H9 (cell line): ENCODE data around the gene TRAF3IP1. TPM values are rescaled to one million over a fixed set of nuclear protein-coding genes. Genes with fewer than 3 reads are reported as not detected.

Experiments used
- DNase-seq: peaks from one replicate; pipeline ENCODE4 v3.0.0-alpha.2; 2017
- H2AFZ ChIP-seq: one replicate; pipeline ENCODE4 v1.6.1; 2013; ENCODE audit warnings: mild to moderate bottlenecking, low read length, control low read depth, moderate library complexity
- H2AK5ac ChIP-seq: 2 replicates; pipeline ENCODE4 v1.6.1; 2013; ENCODE audit warnings: low read length, control low read depth, mixed read lengths; ENCODE audit not compliant: insufficient read length
- H2BK120ac ChIP-seq: one replicate; pipeline ENCODE4 v1.6.1; 2013; ENCODE audit warnings: low read depth, mild to moderate bottlenecking, low read length, control low read depth, inconsistent platforms; ENCODE audit not compliant: poor library complexity, severe bottlenecking
- H2BK12ac ChIP-seq: 2 replicates; pipeline ENCODE4 v1.6.1; 2013; ENCODE audit warnings: low read length, control low read depth, mixed read lengths, low read depth; ENCODE audit not compliant: insufficient read length
- H2BK15ac ChIP-seq: 2 replicates; pipeline ENCODE4 v1.6.1; 2013; ENCODE audit warnings: low read depth, low read length, control low read depth
- H2BK20ac ChIP-seq: one replicate; pipeline ENCODE4 v1.6.1; 2013; ENCODE audit warnings: low read depth, mild to moderate bottlenecking, low read length, control low read depth, inconsistent platforms; ENCODE audit not compliant: poor library complexity, severe bottlenecking
- H2BK5ac ChIP-seq: 2 replicates; pipeline ENCODE4 v1.6.1; 2013; ENCODE audit warnings: low read length, control low read depth, mixed read lengths; ENCODE audit not compliant: insufficient read length
- H3K14ac ChIP-seq: 2 replicates; pipeline ENCODE4 v1.6.1; 2013; ENCODE audit warnings: low read length, control low read depth; ENCODE audit not compliant: insufficient read depth
- H3K18ac ChIP-seq: 2 replicates; pipeline ENCODE4 v1.6.1; 2013; ENCODE audit warnings: low read depth, mild to moderate bottlenecking, mixed read lengths, low read length, control low read depth; ENCODE audit not compliant: insufficient read length
- H3K23ac ChIP-seq: 2 replicates; pipeline ENCODE4 v1.6.1; 2013; ENCODE audit warnings: low read length, control low read depth, mixed read lengths, low read depth; ENCODE audit not compliant: insufficient read length
- H3K23me2 ChIP-seq: 2 replicates; pipeline ENCODE4 v1.6.1; 2013; ENCODE audit warnings: low read depth, mild to moderate bottlenecking, mixed read lengths, low read length, control low read depth; ENCODE audit not compliant: insufficient read length, poor library complexity, severe bottlenecking
- H3K27ac ChIP-seq: 2 replicates; pipeline ENCODE4 v1.5.1; 2013; ENCODE audit warnings: low read length, control low read depth, mixed read lengths, low read depth; ENCODE audit not compliant: insufficient read length
- H3K27me3 ChIP-seq: 2 replicates; pipeline ENCODE4 v1.6.1; 2013; ENCODE audit warnings: low read length, control low read depth, inconsistent platforms; ENCODE audit not compliant: insufficient read depth
- H3K4ac ChIP-seq: 2 replicates; pipeline ENCODE4 v1.6.1; 2013; ENCODE audit warnings: low read depth, mild to moderate bottlenecking, control low read depth, inconsistent platforms, low read length, moderate library complexity
- H3K4me1 ChIP-seq: 2 replicates; pipeline ENCODE4 v1.6.1; 2013; ENCODE audit warnings: low read length, control low read depth, inconsistent platforms; ENCODE audit not compliant: insufficient read depth
- H3K4me2 ChIP-seq: 2 replicates; pipeline ENCODE4 v1.6.1; 2013; ENCODE audit warnings: low read length, control low read depth, mixed read lengths; ENCODE audit not compliant: insufficient read length, insufficient read depth
- H3K56ac ChIP-seq: 2 replicates; pipeline ENCODE4 v1.6.1; 2013; ENCODE audit warnings: low read depth, mild to moderate bottlenecking, mixed read lengths, low read length, control low read depth; ENCODE audit not compliant: insufficient read length
- H3K79me1 ChIP-seq: 2 replicates; pipeline ENCODE4 v1.6.1; 2013; ENCODE audit warnings: low read depth, mild to moderate bottlenecking, moderate library complexity, low read length, control low read depth, inconsistent platforms; ENCODE audit not compliant: insufficient read depth, poor library complexity, severe bottlenecking
- H3K79me2 ChIP-seq: 2 replicates; pipeline ENCODE4 v1.6.1; 2013; ENCODE audit warnings: low read length, control low read depth, inconsistent platforms; ENCODE audit not compliant: insufficient read depth
- H3K9ac ChIP-seq: 2 replicates; pipeline ENCODE4 v1.6.1; 2013; ENCODE audit warnings: low read length, control low read depth, mixed read lengths; ENCODE audit not compliant: insufficient read length; ENCODE audit errors: extremely low read depth
- H3K9me3 ChIP-seq: one replicate; pipeline ENCODE4 v1.6.1; 2013; ENCODE audit warnings: low read depth, low read length, inconsistent platforms; ENCODE audit not compliant: control insufficient read depth
- H3T11ph ChIP-seq: one replicate; pipeline ENCODE4 v1.6.1; 2013; ENCODE audit warnings: mild to moderate bottlenecking, low read length, control low read depth, inconsistent platforms
- H4K20me1 ChIP-seq: one replicate; pipeline ENCODE4 v1.6.1; 2013; ENCODE audit not compliant: control insufficient read depth, insufficient read length, insufficient read depth
- H4K5ac ChIP-seq: 2 replicates; pipeline ENCODE4 v1.6.1; 2013; ENCODE audit warnings: low read depth, mild to moderate bottlenecking, mixed read lengths, low read length, control low read depth; ENCODE audit not compliant: insufficient read length
- H4K8ac ChIP-seq: replicated peaks from 2 replicates; pipeline ENCODE4 v1.6.1; 2013; ENCODE audit warnings: low read length, control low read depth, mixed read lengths, low read depth; ENCODE audit not compliant: insufficient read length
- H4K91ac ChIP-seq: 2 replicates; pipeline ENCODE4 v1.6.1; 2013; ENCODE audit warnings: low read depth, mild to moderate bottlenecking, moderate library complexity, mixed read lengths, low read length, control low read depth; ENCODE audit not compliant: insufficient read length
- H3K27ac Mint-ChIP-seq, 3 experiments: 2 replicates in 2 of 3; 3 replicates in 1 of 3; pipeline ENCODE4 v1.8.0; 2020 to 2021; ENCODE audit warnings: mixed read lengths in 3 of 3, mild to moderate bottlenecking in 1 of 3, moderate library complexity in 1 of 3
- H3K27me3 Mint-ChIP-seq: 2 replicates; pipeline ENCODE4 v1.8.0; 2021; ENCODE audit warnings: low read depth, mild to moderate bottlenecking, moderate library complexity, mixed read lengths
- H3K36me3 Mint-ChIP-seq, 3 experiments: 2 replicates in 2 of 3; 3 replicates in 1 of 3; pipeline ENCODE4 v1.8.0; 2020 to 2021; ENCODE audit warnings: low read depth in 3 of 3, mixed read lengths in 3 of 3; ENCODE audit not compliant: insufficient read depth in 1 of 3
- H3K4me1 Mint-ChIP-seq, 2 experiments: 2 replicates each; pipeline ENCODE4 v1.8.0; 2020; ENCODE audit warnings: mixed read lengths in 2 of 2
- H3K4me3 Mint-ChIP-seq, 2 experiments: 2 replicates in 1 of 2; 3 replicates in 1 of 2; pipeline ENCODE4 v1.8.0; 2020 to 2021; ENCODE audit warnings: mild to moderate bottlenecking in 2 of 2, mixed read lengths in 2 of 2, moderate library complexity in 1 of 2
- H3K9me3 Mint-ChIP-seq, 2 experiments: 2 replicates in 1 of 2; 3 replicates in 1 of 2; pipeline ENCODE4 v1.8.0; 2020; ENCODE audit warnings: mild to moderate bottlenecking in 2 of 2, mixed read lengths in 2 of 2, moderate library complexity in 1 of 2
- WGBS: extraction: QIAGEN DNeasy Blood & Tissue Kit; methylation state at CpG from one replicate; pipeline ENCODE4 v1.1.7; 2013; ENCODE audit warnings: missing lambda C conversion rate, low lambda C conversion rate, mixed read lengths; ENCODE audit not compliant: insufficient read length; ENCODE audit errors: extremely low coverage; 5-methylcytosine and 5-hydroxymethylcytosine counted together
- total RNA-seq: library from RNA; stranded (reverse); gene quantifications from 2 replicates; pipeline ENCODE4 v1.2.1, GENCODE V29; 2021
- TF ChIP-seq, protein P1 (sequence below): fragments of 200-600 bp; sonication (generic); conservative IDR thresholded peaks from 3 replicates; pipeline ENCODE4 v1.8.0; 2021; ENCODE audit warnings: antibody characterized with exemption, mild to moderate bottlenecking

TRAF3IP1 gene
- total RNA-seq, 1 experiment from 2014 or later, result 16.4 TPM

- Histone ChIP-seq H2AFZ (no peak overlapping the region), H3K23me2 (no peaks in the 10 kb centered on the region), H3K14ac (no peak overlapping the region), H3K4me2 (no peak overlapping the region), H4K91ac (no peak overlapping the region), H3T11ph (no peak overlapping the region), H3K18ac (no peak overlapping the region), H2AK5ac (no peak overlapping the region), H3K9me3 (no peaks in the 10 kb centered on the region), H4K8ac (no peak overlapping the region), H2BK20ac (no peak overlapping the region), H4K5ac (no peak overlapping the region), H2BK5ac (no peak overlapping the region), H3K27ac (no peak overlapping the region), H3K4ac (no peak overlapping the region), H3K56ac (no peak overlapping the region), H3K79me2 (no peaks in the 10 kb centered on the region; the same call in 1 of the 2 replicates), H3K79me1 (no peaks in the 10 kb centered on the region), H3K4me1 (no peaks in the 10 kb centered on the region; the same call in 1 of the 2 replicates), H3K23ac (no peak overlapping the region), H2BK12ac (no peak overlapping the region), H4K20me1 (no peaks in the 10 kb centered on the region), H2BK120ac (no peak overlapping the region), H3K9ac (no peak overlapping the region), H3K27me3 (no peaks in the 10 kb centered on the region), H2BK15ac (no peak overlapping the region)
- Mint-ChIP-seq H3K4me1 (peaks cover 23 to 36% of the 10 kb centered on the region in 2 experiments), H3K4me3 (no peak overlapping the region), H3K27me3 (no peaks in the 10 kb centered on the region; the same call in 1 of the 2 replicates), H3K36me3 (no peaks in the 10 kb centered on the region), H3K27ac (0 out of 7 replicates have a peak overlapping the region, but pooled peaks of 1 of the 3 experiments have one; percentile 49), H3K9me3 (no peaks in the 10 kb centered on the region)
- TF ChIP-seq, protein P1, sequence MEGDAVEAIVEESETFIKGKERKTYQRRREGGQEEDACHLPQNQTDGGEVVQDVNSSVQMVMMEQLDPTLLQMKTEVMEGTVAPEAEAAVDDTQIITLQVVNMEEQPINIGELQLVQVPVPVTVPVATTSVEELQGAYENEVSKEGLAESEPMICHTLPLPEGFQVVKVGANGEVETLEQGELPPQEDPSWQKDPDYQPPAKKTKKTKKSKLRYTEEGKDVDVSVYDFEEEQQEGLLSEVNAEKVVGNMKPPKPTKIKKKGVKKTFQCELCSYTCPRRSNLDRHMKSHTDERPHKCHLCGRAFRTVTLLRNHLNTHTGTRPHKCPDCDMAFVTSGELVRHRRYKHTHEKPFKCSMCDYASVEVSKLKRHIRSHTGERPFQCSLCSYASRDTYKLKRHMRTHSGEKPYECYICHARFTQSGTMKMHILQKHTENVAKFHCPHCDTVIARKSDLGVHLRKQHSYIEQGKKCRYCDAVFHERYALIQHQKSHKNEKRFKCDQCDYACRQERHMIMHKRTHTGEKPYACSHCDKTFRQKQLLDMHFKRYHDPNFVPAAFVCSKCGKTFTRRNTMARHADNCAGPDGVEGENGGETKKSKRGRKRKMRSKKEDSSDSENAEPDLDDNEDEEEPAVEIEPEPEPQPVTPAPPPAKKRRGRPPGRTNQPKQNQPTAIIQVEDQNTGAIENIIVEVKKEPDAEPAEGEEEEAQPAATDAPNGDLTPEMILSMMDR, result no peak
- no peak for DNase-seq
- no CpG with 5 or more reads among the region's 13 CpGs for WGBS
Measured at GRCh38 chr2:238281826-238282480, 38.4 kb upstream of the TRAF3IP1 start.
